Endodermal cell (in vitro differentiated cells): ENCODE data around the gene DTX1. TPM values are rescaled to one million over a fixed set of nuclear protein-coding genes. Genes with fewer than 3 reads are reported as not detected.

Experiments used
- DNase-seq: peaks from one replicate; pipeline ENCODE4 v3.0.0-alpha.2; 2017
- H3K27ac ChIP-seq: 2 replicates; pipeline ENCODE4 v1.5.1; 2013; ENCODE audit warnings: mild to moderate bottlenecking, low read depth, low read length, moderate library complexity
- H3K27me3 ChIP-seq: 2 replicates; pipeline ENCODE4 v1.6.1; 2013; ENCODE audit warnings: mild to moderate bottlenecking, low read length, moderate library complexity; ENCODE audit not compliant: insufficient read depth, control insufficient read depth, poor library complexity, severe bottlenecking
- H3K36me3 ChIP-seq: 2 replicates; pipeline ENCODE4 v1.7.0; 2013; ENCODE audit warnings: mild to moderate bottlenecking, low read length, moderate library complexity; ENCODE audit not compliant: control insufficient read depth, insufficient read depth
- H3K4me1 ChIP-seq: one replicate; pipeline ENCODE4 v1.7.0; 2013; ENCODE audit warnings: low read length; ENCODE audit not compliant: control insufficient read depth, insufficient read depth
- H3K4me3 ChIP-seq: 2 replicates; pipeline ENCODE4 v1.5.1; 2013; ENCODE audit warnings: mild to moderate bottlenecking, low read length, moderate library complexity
- H3K9ac ChIP-seq: 2 replicates; pipeline ENCODE4 v1.6.1; 2013; ENCODE audit warnings: mild to moderate bottlenecking, low read length, moderate library complexity; ENCODE audit not compliant: poor library complexity, severe bottlenecking; ENCODE audit errors: extremely low read depth
- H3K9me3 ChIP-seq: 2 replicates; pipeline ENCODE4 v1.6.1; 2013; ENCODE audit warnings: mild to moderate bottlenecking, low read length, moderate library complexity; ENCODE audit not compliant: control insufficient read depth
- H3K27ac Mint-ChIP-seq: 2 replicates; pipeline ENCODE4 v1.8.0; 2020; ENCODE audit warnings: mixed read lengths
- H3K27me3 Mint-ChIP-seq: 2 replicates; pipeline ENCODE4 v1.8.0; 2021; ENCODE audit warnings: mild to moderate bottlenecking, mixed read lengths; ENCODE audit not compliant: insufficient read depth
- H3K36me3 Mint-ChIP-seq: 2 replicates; pipeline ENCODE4 v1.8.0; 2020; ENCODE audit warnings: low read depth, mixed read lengths
- H3K4me1 Mint-ChIP-seq: 2 replicates; pipeline ENCODE4 v1.8.0; 2020; ENCODE audit warnings: mixed read lengths
- H3K4me3 Mint-ChIP-seq: 2 replicates; pipeline ENCODE4 v1.8.0; 2020; ENCODE audit warnings: mild to moderate bottlenecking, moderate library complexity, mixed read lengths
- H3K9me3 Mint-ChIP-seq: 2 replicates; pipeline ENCODE4 v1.8.0; 2020; ENCODE audit warnings: mild to moderate bottlenecking, mixed read lengths
- WGBS, 2 experiments: methylation state at CpG; one replicate each; pipeline versions ENCODE4 v1.1.5 to v1.1.7; 2013; ENCODE audit warnings: missing lambda C conversion rate in 2 of 2, mixed read lengths in 1 of 2; ENCODE audit not compliant: insufficient coverage in 1 of 2, insufficient read length in 1 of 2; 5-methylcytosine and 5-hydroxymethylcytosine counted together
- total RNA-seq, 2 donors: library from RNA; stranded (reverse); fragmentation: NEBNext Ultra II Directional in 1 of 2; extraction: Animal tissue kit (Norgen Biotek cat#: 25700) in 1 of 2; gene quantifications; 2 replicates in 1 of 2; 3 replicates in 1 of 2; pipeline ENCODE4 v1.2.1, GENCODE V29; 2021
- TF ChIP-seq, protein P1 (sequence below): fragments of 200-600 bp; sonication (generic); conservative IDR thresholded peaks from 2 replicates; pipeline ENCODE4 v1.5.0; 2021; ENCODE audit warnings: antibody characterized with exemption, mild to moderate bottlenecking

DTX1 gene
- total RNA-seq, 2 donors from 2014 or later = 3.3 to 4.9 TPM

DNA sequence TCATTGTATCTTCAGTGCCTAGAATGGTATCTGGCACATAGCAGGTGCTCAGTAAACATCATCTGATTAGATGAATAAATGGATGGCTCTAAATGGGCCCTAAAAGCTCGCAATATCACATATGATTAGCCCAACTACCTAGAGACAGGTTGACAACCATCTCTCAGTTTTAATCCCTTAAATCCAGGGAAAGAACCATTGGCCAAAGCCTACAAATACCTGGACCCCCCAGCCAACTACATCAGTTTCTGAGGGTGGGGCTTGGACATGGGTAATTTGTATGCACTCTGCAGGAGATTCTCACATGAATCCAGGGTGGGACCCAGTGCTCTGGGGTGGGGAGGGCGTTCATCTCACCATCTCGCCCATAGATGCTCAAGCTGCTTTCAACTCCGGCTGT is 4.8 kb upstream of the DTX1 start:
- no peaks in the 10 kb centered on the region for H3K36me3 ChIP-seq
- no peak overlapping the region for H3K27ac ChIP-seq
- H3K9me3 ChIP-seq = no peaks in the 10 kb centered on the region
- no peaks in the 10 kb centered on the region for H3K36me3 Mint-ChIP-seq
- H3K4me1 Mint-ChIP-seq = no peaks in the 10 kb centered on the region
- 92% methylated on average over 4 of the region's 4 CpGs; no CpG with 5 or more reads in 1 of the 2 experiments for WGBS, 2 experiments
- H3K27me3 Mint-ChIP-seq = peaks cover 73% of the 10 kb centered on the region
- H3K4me1 ChIP-seq = no peaks in the 10 kb centered on the region
- no peak overlapping the region for H3K4me3 ChIP-seq
- no peaks in the 10 kb centered on the region for H3K9me3 Mint-ChIP-seq
- no peak overlapping the region for H3K4me3 Mint-ChIP-seq
- H3K27ac Mint-ChIP-seq = no peak overlapping the region
- no peak for DNase-seq
- TF ChIP-seq, protein P1, sequence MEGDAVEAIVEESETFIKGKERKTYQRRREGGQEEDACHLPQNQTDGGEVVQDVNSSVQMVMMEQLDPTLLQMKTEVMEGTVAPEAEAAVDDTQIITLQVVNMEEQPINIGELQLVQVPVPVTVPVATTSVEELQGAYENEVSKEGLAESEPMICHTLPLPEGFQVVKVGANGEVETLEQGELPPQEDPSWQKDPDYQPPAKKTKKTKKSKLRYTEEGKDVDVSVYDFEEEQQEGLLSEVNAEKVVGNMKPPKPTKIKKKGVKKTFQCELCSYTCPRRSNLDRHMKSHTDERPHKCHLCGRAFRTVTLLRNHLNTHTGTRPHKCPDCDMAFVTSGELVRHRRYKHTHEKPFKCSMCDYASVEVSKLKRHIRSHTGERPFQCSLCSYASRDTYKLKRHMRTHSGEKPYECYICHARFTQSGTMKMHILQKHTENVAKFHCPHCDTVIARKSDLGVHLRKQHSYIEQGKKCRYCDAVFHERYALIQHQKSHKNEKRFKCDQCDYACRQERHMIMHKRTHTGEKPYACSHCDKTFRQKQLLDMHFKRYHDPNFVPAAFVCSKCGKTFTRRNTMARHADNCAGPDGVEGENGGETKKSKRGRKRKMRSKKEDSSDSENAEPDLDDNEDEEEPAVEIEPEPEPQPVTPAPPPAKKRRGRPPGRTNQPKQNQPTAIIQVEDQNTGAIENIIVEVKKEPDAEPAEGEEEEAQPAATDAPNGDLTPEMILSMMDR = no peak
- peaks cover 47% of the 10 kb centered on the region for H3K27me3 ChIP-seq
- H3K9ac ChIP-seq = no peak overlapping the region

DNA sequence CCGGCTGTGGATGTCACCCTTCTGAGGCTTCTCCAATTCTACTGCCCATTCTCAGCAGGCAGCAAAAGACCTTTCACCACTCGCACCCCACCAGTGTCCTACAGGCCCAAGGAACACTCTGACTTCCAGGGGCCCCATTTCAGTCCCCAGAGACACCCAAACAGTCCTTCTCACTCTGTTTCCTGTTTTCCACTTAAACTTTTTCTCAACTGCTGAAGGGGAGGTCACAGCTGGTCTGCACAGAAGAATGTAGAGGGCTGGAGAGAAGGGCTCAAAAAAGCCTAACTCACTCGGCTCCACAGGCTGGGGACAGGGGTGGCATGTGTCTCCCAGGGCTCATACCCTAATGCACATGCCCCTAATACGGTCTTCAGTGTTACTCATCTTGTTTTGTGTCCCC is 4.2 kb upstream of the DTX1 start:
- no peaks in the 10 kb centered on the region for H3K9me3 Mint-ChIP-seq
- WGBS, 2 experiments = 79% methylated on average over 3 to 4 of the region's 4 CpGs
- Histone ChIP-seq H3K27me3 (peaks cover 51% of the 10 kb centered on the region), H3K9me3 (no peaks in the 10 kb centered on the region), H3K4me1 (no peaks in the 10 kb centered on the region), H3K9ac (no peak overlapping the region), H3K36me3 (no peaks in the 10 kb centered on the region), H3K27ac (no peak overlapping the region), H3K4me3 (no peak overlapping the region)
- H3K36me3 Mint-ChIP-seq = no peaks in the 10 kb centered on the region
- H3K27ac Mint-ChIP-seq = no peak overlapping the region
- H3K4me3 Mint-ChIP-seq = no peak overlapping the region
- peaks cover 70% of the 10 kb centered on the region for H3K27me3 Mint-ChIP-seq
- no peaks in the 10 kb centered on the region for H3K4me1 Mint-ChIP-seq
- DNase-seq = no peak
- TF ChIP-seq, protein P1 = no peak

DNA sequence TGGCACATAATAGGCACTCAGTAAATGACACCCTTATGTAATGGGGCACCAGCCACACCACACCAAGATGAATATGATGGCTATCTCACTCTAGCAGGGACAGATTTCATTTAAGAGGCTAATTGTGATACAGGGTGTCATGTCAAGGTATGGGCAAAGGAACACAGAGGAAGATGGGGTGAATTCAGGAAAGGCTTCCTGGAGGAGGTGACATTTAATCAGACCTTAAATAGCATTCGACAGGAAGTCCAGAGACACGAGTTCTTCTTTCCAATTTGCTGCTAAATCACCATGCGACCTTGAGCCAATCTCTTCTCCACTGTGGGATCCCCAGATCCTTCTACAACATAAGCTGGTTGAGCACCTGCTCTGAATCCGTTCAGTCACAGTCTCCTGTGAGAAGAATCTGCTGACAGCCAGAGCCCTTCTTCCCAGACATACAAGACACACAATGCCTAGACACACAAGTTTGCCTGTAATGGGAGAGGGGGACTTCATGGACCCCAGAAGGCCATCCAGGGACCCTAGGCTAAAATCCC is 1.5 kb upstream of the DTX1 start:
- Mint-ChIP-seq H3K27me3 (peaks cover 66% of the 10 kb centered on the region), H3K27ac (no peak overlapping the region), H3K9me3 (no peaks in the 10 kb centered on the region), H3K4me3 (no peak overlapping the region), H3K36me3 (no peaks in the 10 kb centered on the region), H3K4me1 (no peaks in the 10 kb centered on the region)
- H3K36me3 ChIP-seq = no peaks in the 10 kb centered on the region
- peaks cover 55% of the 10 kb centered on the region for H3K27me3 ChIP-seq
- H3K9me3 ChIP-seq = no peaks in the 10 kb centered on the region
- no peak for DNase-seq
- H3K27ac ChIP-seq = no peak overlapping the region
- H3K4me3 ChIP-seq = no peak overlapping the region
- H3K4me1 ChIP-seq = no peaks in the 10 kb centered on the region
- WGBS, 2 experiments = 77 to 78% methylated on average over 3 to 4 of the region's 4 CpGs
- H3K9ac ChIP-seq = no peak overlapping the region
- TF ChIP-seq, protein P1 = no peak
